Memory B cell (primary cell): ENCODE data around the gene EIF3D.
"Not testable (repeated sequence)": the region's sequence is repeated elsewhere in the genome, so short reads cannot be mapped to it uniquely, and the experiment has no call there.

Experiments
- ATAC-seq: fragments of 150-1000 bp; cut with Tn5 transposase; 2 replicates; pipeline ENCODE4 v1.10.0; 2021; ENCODE audit warnings: low read depth, mild to moderate bottlenecking, moderate library complexity
- DNase-seq, 2 donors: peaks; one replicate each; pipeline ENCODE4 v3.0.0; 2022; ENCODE audit warnings: low spot score in 2 of 2
- H3K27ac Mint-ChIP-seq: one replicate; pipeline ENCODE4 v1.8.0; 2022; ENCODE audit warnings: mild to moderate bottlenecking, moderate library complexity, mixed read lengths
- H3K27me3 Mint-ChIP-seq: one replicate; pipeline ENCODE4 v1.8.0; 2022; ENCODE audit warnings: mixed read lengths
- H3K36me3 Mint-ChIP-seq: one replicate; pipeline ENCODE4 v1.8.0; 2022; ENCODE audit warnings: mild to moderate bottlenecking, mixed read lengths
- H3K4me1 Mint-ChIP-seq: one replicate; pipeline ENCODE4 v1.8.0; 2022; ENCODE audit warnings: mixed read lengths
- H3K4me3 Mint-ChIP-seq: one replicate; pipeline ENCODE4 v1.8.0; 2022; ENCODE audit warnings: mild to moderate bottlenecking, moderate library complexity, mixed read lengths
- H3K9me3 Mint-ChIP-seq: one replicate; pipeline ENCODE4 v1.8.0; 2022; ENCODE audit warnings: mixed read lengths

The EIF3D gene

DNA sequence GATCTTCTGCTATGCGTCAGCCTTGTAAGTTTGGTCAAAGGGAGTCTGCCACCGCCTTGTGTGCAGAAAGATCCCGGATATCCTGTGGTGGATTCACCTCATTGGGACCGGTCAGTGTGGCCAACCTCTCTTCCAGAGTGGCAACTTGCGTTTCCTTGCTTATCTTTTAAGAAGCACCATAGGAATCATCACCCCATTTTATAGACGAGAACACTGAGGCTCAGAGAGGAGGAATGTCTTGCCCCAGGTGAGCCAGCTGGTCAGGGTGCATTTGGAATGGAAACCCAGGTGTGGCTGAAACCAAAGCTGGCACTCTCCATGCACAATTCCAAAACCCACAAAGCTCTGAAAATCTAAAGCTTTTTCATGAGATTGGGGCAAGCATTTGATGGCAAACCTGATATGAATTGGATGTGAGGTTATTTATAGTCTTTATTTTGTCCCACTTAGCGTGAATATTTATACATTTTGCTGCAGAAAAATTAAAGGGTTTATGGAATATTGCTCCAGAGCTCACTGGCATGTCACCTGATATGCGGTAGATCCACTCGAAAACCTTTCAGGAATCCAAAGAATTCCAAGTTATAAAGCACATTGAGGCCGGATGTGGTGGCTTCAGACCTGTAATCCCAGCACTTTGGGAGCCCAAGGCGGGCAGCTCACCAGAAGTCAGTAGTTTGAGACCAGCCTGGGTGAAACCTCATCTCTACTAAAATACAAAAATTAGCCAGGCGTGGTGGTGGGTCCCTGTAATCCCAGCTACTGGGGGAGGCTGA is 12.1 kb upstream of the EIF3D start:
- DNase-seq (no peak), ATAC-seq (no peak)
- Mint-ChIP-seq H3K9me3 (no peaks in the 10 kb centered on the region), H3K27me3 (peaks cover 8% of the 10 kb centered on the region), H3K27ac (no peak overlapping the region), H3K4me3 (no peak overlapping the region), H3K4me1 (peaks cover under 1% of the 10 kb centered on the region), H3K36me3 (no peaks in the 10 kb centered on the region)

DNA sequence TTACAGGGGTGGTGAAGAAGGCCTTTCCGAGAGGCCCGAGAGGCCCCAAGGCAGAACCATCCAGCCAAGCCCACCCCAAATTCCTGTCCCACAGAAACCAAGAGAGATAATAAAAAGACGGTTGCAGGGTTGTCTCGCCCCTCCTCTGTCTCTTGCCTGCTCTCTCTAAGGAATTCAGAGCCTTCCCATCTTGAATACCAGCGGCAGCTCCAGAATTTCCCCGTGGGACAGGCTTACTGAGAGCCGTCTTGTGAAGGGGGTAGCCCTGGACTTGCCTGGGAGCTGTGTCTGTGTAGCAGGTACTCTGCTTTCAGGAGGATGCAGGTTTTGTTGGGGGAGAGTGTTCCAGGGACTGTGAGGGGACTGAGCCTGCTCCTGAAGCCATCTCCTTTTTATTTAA is 9.6 kb upstream of the EIF3D start:
- no peak overlapping the region for H3K4me3 Mint-ChIP-seq
- no peaks in the 10 kb centered on the region for H3K4me1 Mint-ChIP-seq
- H3K36me3 Mint-ChIP-seq: no peaks in the 10 kb centered on the region
- DNase-seq (no peak), ATAC-seq (no peak)
- H3K9me3 Mint-ChIP-seq: peaks cover 4% of the 10 kb centered on the region
- H3K27me3 Mint-ChIP-seq: peaks cover 10% of the 10 kb centered on the region
- no peak overlapping the region for H3K27ac Mint-ChIP-seq

- H3K4me1 Mint-ChIP-seq: no peaks in the 10 kb centered on the region
- DNase-seq (no peak), ATAC-seq (no peak)
- peaks cover 10% of the 10 kb centered on the region for H3K27me3 Mint-ChIP-seq
- no peaks in the 10 kb centered on the region for H3K36me3 Mint-ChIP-seq
- peaks cover 4% of the 10 kb centered on the region for H3K9me3 Mint-ChIP-seq
- H3K4me3 Mint-ChIP-seq: no peak overlapping the region
- H3K27ac Mint-ChIP-seq: no peak overlapping the region
Observed at GRCh38 chr22:36536717-36537116, 7.8 kb upstream of the EIF3D start.

DNA sequence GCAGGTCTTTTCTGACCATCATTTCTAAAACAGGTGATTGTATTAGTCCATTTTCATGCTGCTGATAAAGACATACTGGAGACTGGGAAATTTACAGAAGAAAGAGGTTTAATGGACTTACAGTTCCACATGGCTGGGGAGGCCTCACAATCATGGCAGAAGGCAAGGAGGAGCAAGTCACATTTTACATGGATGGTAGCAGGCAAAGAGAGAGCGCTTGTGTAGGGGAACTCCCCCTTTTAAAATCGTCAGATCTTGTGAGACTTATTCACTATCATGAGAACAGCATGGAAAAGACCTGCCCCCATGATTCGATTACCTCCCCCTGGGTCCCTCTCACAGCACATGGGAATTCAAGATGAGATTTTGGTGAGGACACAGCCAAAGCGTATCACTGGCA is 4.4 kb upstream of the EIF3D start:
- H3K4me3 Mint-ChIP-seq, DNase-seq, H3K27me3 Mint-ChIP-seq, H3K4me1 Mint-ChIP-seq, H3K36me3 Mint-ChIP-seq, ATAC-seq, H3K9me3 Mint-ChIP-seq, H3K27ac Mint-ChIP-seq: not testable (repeated sequence)

- no peak for ATAC-seq
- peaks cover 2% of the 10 kb centered on the region for H3K27me3 Mint-ChIP-seq
- no peak for DNase-seq
- H3K4me3 Mint-ChIP-seq: no peak overlapping the region
- peaks cover 2% of the 10 kb centered on the region for H3K4me1 Mint-ChIP-seq
- H3K9me3 Mint-ChIP-seq: peaks cover 4% of the 10 kb centered on the region
- no peaks in the 10 kb centered on the region for H3K36me3 Mint-ChIP-seq
- H3K27ac Mint-ChIP-seq: no peak overlapping the region
Observed at GRCh38 chr22:36532466-36532865, 3.5 kb upstream of the EIF3D start.

GRCh38 chr22:36528341-36528740 is 625 bp downstream of the EIF3D start:
- DNase-seq (no peak), ATAC-seq (no peak)
- H3K9me3 Mint-ChIP-seq: no peaks in the 10 kb centered on the region
- peak overlapping the region; percentile 90 for H3K4me3 Mint-ChIP-seq
- H3K27me3 Mint-ChIP-seq: no peaks in the 10 kb centered on the region
- peaks cover 6% of the 10 kb centered on the region for H3K4me1 Mint-ChIP-seq
- H3K36me3 Mint-ChIP-seq: peaks cover 22% of the 10 kb centered on the region
- H3K27ac Mint-ChIP-seq: peak overlapping the region; percentile 96

DNA sequence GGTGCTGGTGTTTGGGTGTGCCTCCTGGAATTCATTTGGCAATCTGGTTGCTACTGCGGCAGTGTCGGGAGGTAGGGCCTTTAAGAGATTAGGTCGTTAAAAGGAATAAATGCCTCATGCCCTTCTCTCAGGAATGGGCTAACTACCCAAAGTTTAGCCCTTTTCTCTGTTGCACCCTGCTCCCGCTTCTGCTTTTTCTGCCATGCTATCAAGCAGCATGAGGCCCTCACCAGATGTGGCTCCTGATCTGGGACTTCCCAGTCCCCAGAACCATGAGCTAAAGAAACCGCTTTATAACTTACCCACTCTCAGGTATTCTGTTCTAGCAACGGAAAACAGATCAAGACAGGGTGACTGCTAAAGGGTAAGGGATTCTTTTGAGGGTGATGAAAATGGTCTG is 6.3 kb downstream of the EIF3D start:
- no peak for ATAC-seq
- Mint-ChIP-seq H3K27me3 (no peaks in the 10 kb centered on the region), H3K36me3 (peaks cover 44% of the 10 kb centered on the region), H3K9me3 (no peaks in the 10 kb centered on the region), H3K4me1 (peaks cover 6% of the 10 kb centered on the region), H3K27ac (no peak overlapping the region), H3K4me3 (no peak overlapping the region)
- no peak for DNase-seq

- Mint-ChIP-seq H3K4me1 (peaks cover 2% of the 10 kb centered on the region), H3K27me3 (no peaks in the 10 kb centered on the region), H3K9me3 (no peaks in the 10 kb centered on the region), H3K4me3 (no peak overlapping the region), H3K36me3 (peaks cover 43% of the 10 kb centered on the region), H3K27ac (no peak overlapping the region)
- ATAC-seq: no peak
- no peak for DNase-seq
Observed at GRCh38 chr22:36520423-36520822, 8.5 kb downstream of the EIF3D start.

GRCh38 chr22:36519906-36520305 is 9.1 kb downstream of the EIF3D start:
- H3K27me3 Mint-ChIP-seq, DNase-seq, H3K9me3 Mint-ChIP-seq, H3K4me3 Mint-ChIP-seq, H3K4me1 Mint-ChIP-seq, H3K27ac Mint-ChIP-seq, ATAC-seq: not testable (repeated sequence)
- peaks cover 43% of the 10 kb centered on the region for H3K36me3 Mint-ChIP-seq

- H3K9me3 Mint-ChIP-seq: no peaks in the 10 kb centered on the region
- ATAC-seq (no peak), DNase-seq (no peak)
- H3K36me3 Mint-ChIP-seq: peaks cover 52% of the 10 kb centered on the region
- no peaks in the 10 kb centered on the region for H3K27me3 Mint-ChIP-seq
- no peak overlapping the region for H3K27ac Mint-ChIP-seq
- no peak overlapping the region for H3K4me3 Mint-ChIP-seq
- H3K4me1 Mint-ChIP-seq: peaks cover 3% of the 10 kb centered on the region
Observed at GRCh38 chr22:36514766-36515165, 14.2 kb downstream of the EIF3D start.

GRCh38 chr22:36512991-36513390 is 16.0 kb downstream of the EIF3D start:
- H3K27ac Mint-ChIP-seq: no peak overlapping the region
- no peaks in the 10 kb centered on the region for H3K27me3 Mint-ChIP-seq
- peaks cover 3% of the 10 kb centered on the region for H3K4me1 Mint-ChIP-seq
- no peaks in the 10 kb centered on the region for H3K9me3 Mint-ChIP-seq
- no peak for ATAC-seq
- H3K4me3 Mint-ChIP-seq: no peak overlapping the region
- no peak for DNase-seq
- peaks cover 45% of the 10 kb centered on the region for H3K36me3 Mint-ChIP-seq

DNA sequence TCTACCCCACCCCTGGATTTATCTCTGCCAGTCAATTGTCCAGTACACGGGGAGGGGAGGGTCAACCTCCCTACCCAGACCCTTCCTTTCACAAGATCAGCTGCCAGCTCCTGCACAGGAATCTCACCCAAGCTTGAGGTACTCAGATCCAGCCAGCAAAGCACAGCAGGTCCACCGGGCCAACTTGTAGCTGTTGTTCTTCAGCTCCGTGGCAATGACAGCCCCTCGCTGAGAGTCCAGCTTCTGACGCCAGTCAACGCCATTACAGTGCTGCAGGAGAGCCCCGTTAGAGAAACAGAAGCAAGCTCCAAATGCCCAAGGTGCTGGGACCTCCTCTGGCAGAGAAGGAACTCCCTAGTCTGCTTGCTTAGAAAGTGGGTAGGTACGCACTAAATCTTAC is 16.6 kb downstream of the EIF3D start:
- Mint-ChIP-seq H3K9me3 (no peaks in the 10 kb centered on the region), H3K27me3 (no peaks in the 10 kb centered on the region), H3K36me3 (peaks cover 42% of the 10 kb centered on the region), H3K4me1 (peaks cover 6% of the 10 kb centered on the region), H3K4me3 (no peak overlapping the region), H3K27ac (no peak overlapping the region)
- ATAC-seq: no peak
- DNase-seq: no peak

GRCh38 chr22:36510966-36511881 is 17.7 kb downstream of the EIF3D start:
- Mint-ChIP-seq H3K27ac (peak overlapping the region; percentile 76), H3K4me3 (no peak overlapping the region), H3K36me3 (peaks cover 38% of the 10 kb centered on the region), H3K27me3 (no peaks in the 10 kb centered on the region), H3K9me3 (no peaks in the 10 kb centered on the region), H3K4me1 (peaks cover 6% of the 10 kb centered on the region)
- DNase-seq (peak in 1 of 2 donors; percentile 32), ATAC-seq (peak; percentile 20)

DNA sequence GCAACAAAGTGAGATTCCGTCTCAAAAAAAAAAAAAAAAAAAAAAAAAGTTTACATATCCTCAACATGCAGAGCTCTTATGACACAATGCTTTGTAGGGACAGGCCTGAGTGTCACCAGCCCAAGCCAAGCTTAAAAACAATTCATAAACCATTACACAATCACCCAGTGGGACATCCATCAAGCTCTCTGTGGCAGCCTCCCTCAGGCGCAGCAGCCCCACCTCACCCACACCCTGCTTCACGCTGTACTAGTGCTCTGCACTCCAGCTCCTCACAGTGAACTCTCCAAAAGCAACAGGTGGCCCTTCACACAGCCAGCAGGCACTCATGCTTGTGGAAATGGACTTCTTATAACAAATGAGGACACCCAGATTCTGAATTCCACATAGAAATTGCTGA is 18.6 kb downstream of the EIF3D start:
- Mint-ChIP-seq H3K27me3 (no peaks in the 10 kb centered on the region), H3K27ac (no peak overlapping the region), H3K4me1 (peaks cover 6% of the 10 kb centered on the region), H3K4me3 (no peak overlapping the region), H3K9me3 (no peaks in the 10 kb centered on the region), H3K36me3 (peaks cover 31% of the 10 kb centered on the region)
- ATAC-seq (no peak), DNase-seq (no peak)
